SH-SY5Y (cell line): Measurements from ENCODE around the gene KLF13.

Source experiments
- GATA2 ChIP-seq: IDR thresholded peaks from 2 replicates; pipeline ENCODE4 v1.6.1; 2011; ENCODE audit warnings: mild to moderate bottlenecking, low read depth, low read length
- GATA3 ChIP-seq: IDR thresholded peaks from 2 replicates; pipeline ENCODE4 v1.6.1; 2011; ENCODE audit warnings: low read depth, mild to moderate bottlenecking, low read length, moderate library complexity

GRCh38 chr15:31294067-31294466 is 32.6 kb upstream of the KLF13 start:
- TF ChIP-seq GATA2: no peak
- TF ChIP-seq GATA3: no peak
